Stimulated activated memory B cell treated with anti-CD40 and anti-IgM and Interleukin-4, amounts not matched to agents 10 μg/mL and 1 μg/mL and 100 μg/mL, for 72 hours (primary cell): ENCODE data around the gene MAP3K14.

Experiments
- ATAC-seq: fragments of 150-1000 bp; cut with Tn5 transposase; 2 replicates; pipeline ENCODE4 v1.10.0; 2021
- H3K27ac Mint-ChIP-seq: one replicate; pipeline ENCODE4 v1.8.0; 2022; ENCODE audit warnings: mild to moderate bottlenecking, mixed read lengths
- H3K27me3 Mint-ChIP-seq: one replicate; pipeline ENCODE4 v1.8.0; 2022; ENCODE audit warnings: mixed read lengths
- H3K36me3 Mint-ChIP-seq: one replicate; pipeline ENCODE4 v1.8.0; 2022; ENCODE audit warnings: mixed read lengths
- H3K4me1 Mint-ChIP-seq: one replicate; pipeline ENCODE4 v1.8.0; 2022; ENCODE audit warnings: mixed read lengths
- H3K4me3 Mint-ChIP-seq: one replicate; pipeline ENCODE4 v1.8.0; 2022; ENCODE audit warnings: mild to moderate bottlenecking, moderate library complexity, mixed read lengths
- H3K9me3 Mint-ChIP-seq: one replicate; pipeline ENCODE4 v1.8.0; 2022; ENCODE audit warnings: mixed read lengths

The MAP3K14 gene

DNA sequence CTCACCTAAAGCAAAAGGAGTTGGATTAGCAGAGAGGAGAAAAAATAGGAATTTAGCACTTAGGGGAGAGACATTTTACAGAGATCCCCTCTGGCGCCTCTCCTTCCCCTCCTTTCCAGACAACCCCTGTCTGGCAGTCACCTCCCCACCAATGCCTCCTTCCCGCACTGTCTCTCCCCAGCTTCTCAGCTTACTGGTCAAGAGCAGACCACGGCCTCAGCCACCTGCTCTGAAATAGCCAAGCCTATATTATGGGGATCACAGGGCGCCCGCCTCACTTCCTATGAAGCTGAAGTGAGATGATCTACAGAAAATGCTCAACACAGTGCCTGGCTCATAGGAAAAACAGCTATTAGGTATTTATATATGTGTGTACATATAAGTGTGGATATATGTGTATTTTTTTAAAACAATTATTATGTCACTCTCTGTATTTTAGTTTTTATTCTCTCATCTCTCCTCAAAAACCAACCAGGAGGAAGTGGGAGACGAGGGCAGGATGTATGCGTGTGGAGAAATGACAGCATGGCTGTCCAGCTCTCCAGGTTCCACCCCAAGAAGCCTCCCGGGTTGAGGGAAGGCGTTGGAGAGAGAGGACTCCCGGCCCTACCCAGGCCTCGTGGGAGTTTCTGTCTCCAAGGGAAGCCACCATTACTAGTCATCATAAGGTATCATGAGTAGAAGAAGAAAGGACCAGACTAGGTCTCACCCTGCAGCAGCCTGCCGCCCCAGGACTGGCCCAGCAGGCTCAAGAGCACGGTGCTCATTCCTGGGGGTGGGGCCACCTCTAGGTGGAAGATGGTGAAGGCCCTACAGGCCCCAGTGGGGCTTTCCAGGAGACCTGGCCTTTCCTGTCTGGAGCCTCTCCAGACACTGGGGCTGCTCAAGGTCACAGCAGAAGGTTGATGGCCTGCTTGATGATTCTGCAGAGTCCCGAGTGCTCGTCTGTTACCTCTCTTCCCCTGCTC is 27.2 kb downstream of the MAP3K14 start:
- ATAC-seq: no peak
- Mint-ChIP-seq H3K27me3 (no peaks in the 10 kb centered on the region), H3K4me3 (no peak overlapping the region), H3K9me3 (no peaks in the 10 kb centered on the region), H3K4me1 (peaks cover 68% of the 10 kb centered on the region), H3K27ac (peak overlapping the region; percentile 75), H3K36me3 (peaks cover 74% of the 10 kb centered on the region)

DNA sequence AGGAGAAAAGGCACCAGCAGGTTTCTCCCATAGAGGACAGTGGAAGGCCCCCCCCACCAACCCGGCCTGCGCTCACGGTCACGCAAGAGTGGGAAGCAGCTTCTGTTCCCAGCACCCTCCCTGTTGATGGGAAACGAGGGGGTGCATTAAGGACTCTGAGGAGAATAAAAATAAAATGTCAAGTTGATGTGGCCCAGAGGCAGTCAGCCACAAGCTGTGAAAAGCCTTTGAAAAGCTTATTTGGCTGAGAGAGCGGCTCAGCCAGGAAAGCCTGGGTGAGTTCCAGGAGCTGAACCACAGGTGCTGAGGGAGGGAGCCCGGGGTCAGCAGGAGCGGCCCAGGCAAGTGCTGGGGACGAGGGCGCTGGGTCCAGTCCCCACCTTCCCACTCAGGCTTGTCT is 28.0 kb downstream of the MAP3K14 start:
- peaks cover 78% of the 10 kb centered on the region for H3K36me3 Mint-ChIP-seq
- ATAC-seq: no peak

DNA sequence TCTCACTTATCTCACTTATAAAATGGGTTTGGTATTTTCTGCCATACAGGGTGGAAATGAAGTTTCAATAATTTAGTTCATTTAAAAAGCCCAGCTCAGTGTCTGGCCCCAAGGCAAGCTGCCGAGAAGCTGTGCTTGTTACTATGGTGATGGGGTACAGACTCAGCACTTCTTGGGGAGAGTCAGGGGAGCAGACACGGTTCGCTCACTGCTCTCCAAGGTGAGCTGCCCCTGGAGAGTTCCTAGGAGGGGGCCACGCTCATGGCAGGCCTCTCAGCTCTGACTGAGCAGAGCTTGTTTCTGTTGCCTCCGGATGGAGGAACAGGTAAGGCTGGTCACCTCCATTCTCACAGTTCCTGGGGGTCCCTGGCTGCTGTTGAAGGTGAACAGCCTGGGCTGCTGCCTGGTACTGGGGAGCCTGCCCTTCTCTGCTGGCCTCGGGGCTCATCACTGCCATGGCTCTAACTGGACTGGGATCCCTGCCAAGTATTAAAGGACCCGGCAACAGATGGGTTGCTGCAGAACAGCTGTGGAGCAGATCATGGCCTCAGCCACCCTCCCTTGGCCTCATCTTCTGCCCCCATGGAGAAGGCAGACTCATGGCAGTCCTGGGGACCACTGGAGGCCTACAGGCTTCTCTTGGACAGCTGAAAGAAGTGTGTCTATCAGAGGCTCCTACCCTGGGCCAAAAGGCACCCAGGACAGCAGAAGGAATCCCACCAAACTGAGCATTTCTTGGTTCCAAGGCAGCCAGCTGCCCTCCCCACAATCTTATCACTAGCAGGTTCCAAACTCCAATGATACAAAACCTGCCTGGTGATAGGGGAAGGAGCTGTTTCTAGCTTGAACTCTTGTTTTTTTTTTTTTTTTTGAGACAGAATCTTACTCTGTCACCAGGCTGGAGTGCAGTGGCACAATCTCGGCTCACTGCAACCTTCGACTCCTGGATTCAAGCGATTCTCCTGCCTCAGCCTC is 29.0 kb downstream of the MAP3K14 start:
- no peaks in the 10 kb centered on the region for H3K27me3 Mint-ChIP-seq
- ATAC-seq: no peak
- peaks cover 78% of the 10 kb centered on the region for H3K36me3 Mint-ChIP-seq
- peaks cover 58% of the 10 kb centered on the region for H3K4me1 Mint-ChIP-seq
- no peak overlapping the region for H3K4me3 Mint-ChIP-seq
- no peaks in the 10 kb centered on the region for H3K9me3 Mint-ChIP-seq
- peak overlapping the region; percentile 19 for H3K27ac Mint-ChIP-seq

More for the DNA sequence above, 28.0 kb downstream of the MAP3K14 start:
- peaks cover 68% of the 10 kb centered on the region for H3K4me1 Mint-ChIP-seq
- H3K27ac Mint-ChIP-seq: peak overlapping the region; percentile 19
- no peaks in the 10 kb centered on the region for H3K27me3 Mint-ChIP-seq
- H3K9me3 Mint-ChIP-seq: no peaks in the 10 kb centered on the region
- peak overlapping the region; percentile 41 for H3K4me3 Mint-ChIP-seq

DNA sequence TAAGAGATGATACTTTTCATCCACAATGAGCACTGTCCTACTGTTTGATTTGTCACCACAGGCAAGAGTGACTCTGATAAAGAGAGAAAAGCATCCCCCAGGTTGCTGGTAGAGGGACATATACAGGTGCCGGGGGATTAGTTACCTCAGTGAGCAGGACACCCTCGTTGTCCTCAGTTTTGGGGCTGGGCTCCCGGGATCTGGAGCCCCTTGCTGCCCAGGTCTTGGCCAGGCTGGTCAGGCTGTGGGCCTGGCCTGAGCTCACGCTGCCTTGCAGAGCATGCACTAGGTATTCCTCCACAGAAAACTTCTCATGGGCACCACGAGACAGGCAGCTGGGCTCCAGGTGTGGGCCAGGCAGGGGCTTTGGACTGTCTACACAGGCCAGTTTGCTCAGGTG is 30.5 kb downstream of the MAP3K14 start:
- Mint-ChIP-seq H3K27me3 (no peaks in the 10 kb centered on the region), H3K4me1 (peaks cover 43% of the 10 kb centered on the region), H3K4me3 (no peak overlapping the region), H3K9me3 (no peaks in the 10 kb centered on the region), H3K36me3 (peaks cover 83% of the 10 kb centered on the region), H3K27ac (no peak overlapping the region)
- ATAC-seq: no peak

DNA sequence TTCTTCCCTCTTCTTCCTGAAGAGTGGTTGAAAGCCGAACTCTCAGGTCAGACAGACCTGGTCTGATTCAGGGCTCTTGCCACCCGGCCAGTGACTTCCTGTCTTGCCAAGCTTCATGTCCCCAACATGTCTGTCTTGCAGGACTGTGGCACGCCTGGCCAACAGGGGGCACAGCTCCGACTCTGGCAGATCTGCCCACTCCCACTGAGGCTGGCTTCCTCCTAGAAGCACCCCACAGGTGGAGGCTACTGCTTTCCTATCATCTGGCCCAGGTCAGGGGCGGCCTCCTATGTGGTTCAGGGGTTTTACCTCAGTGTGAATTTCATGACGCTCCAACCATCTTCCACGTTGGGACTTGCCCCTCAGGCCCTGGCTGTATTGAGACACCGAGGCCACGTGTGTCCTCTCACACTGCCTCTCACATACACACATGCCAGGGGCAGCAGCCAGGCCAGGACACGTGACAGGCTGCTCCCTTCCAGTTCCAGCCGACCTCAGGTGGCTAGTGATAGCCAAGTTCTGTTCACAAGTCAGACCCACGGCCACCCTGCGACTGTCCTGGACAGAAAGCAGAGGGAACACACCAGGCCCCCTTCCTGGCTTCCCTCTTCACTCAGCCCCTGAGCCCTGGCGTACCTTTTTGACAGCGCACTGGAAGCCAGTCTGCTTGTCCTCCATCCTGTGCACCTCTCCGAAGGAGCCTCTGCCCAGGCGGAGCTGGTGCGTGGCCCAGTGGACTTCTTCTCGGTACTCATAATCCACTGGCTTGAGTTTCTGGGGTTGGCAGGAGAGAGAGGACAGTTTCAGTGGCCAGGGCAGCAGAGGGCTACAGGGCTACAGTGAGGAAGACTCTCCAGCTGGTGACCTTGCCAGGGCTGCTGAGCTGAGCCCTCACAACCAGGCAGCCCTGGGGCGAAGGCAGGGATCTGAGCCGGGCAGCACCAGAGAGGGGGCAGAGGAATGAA is 32.4 kb downstream of the MAP3K14 start:
- peak; percentile 58 for ATAC-seq
- Mint-ChIP-seq H3K36me3 (peaks cover 71% of the 10 kb centered on the region), H3K27ac (peak overlapping the region; percentile 58), H3K27me3 (no peaks in the 10 kb centered on the region), H3K4me3 (no peak overlapping the region), H3K4me1 (peaks cover 24% of the 10 kb centered on the region), H3K9me3 (no peaks in the 10 kb centered on the region)

DNA sequence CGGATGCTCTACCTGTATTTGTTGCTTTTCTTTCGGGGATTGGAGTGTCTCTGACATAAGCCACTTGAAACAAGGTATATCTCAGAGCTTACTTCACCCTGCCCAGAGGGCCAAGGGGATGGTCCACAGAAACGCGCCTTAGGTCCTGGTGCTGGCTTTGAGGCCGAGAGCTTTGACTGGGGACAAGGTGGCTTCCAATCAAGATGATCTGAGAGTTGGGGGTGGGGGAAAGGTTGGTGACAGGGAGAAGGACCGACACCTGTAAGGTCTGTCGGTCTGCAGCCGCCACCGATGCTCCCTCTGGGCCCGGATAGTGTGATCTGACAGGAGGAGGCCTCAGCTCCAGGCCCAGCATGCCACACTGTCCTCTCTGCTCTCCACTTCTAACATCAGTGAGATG is 33.1 kb downstream of the MAP3K14 start:
- peaks cover 71% of the 10 kb centered on the region for H3K36me3 Mint-ChIP-seq
- H3K4me3 Mint-ChIP-seq: no peak overlapping the region
- no peak for ATAC-seq
- no peaks in the 10 kb centered on the region for H3K27me3 Mint-ChIP-seq
- no peaks in the 10 kb centered on the region for H3K9me3 Mint-ChIP-seq
- H3K27ac Mint-ChIP-seq: peak overlapping the region; percentile 58
- H3K4me1 Mint-ChIP-seq: peaks cover 23% of the 10 kb centered on the region

DNA sequence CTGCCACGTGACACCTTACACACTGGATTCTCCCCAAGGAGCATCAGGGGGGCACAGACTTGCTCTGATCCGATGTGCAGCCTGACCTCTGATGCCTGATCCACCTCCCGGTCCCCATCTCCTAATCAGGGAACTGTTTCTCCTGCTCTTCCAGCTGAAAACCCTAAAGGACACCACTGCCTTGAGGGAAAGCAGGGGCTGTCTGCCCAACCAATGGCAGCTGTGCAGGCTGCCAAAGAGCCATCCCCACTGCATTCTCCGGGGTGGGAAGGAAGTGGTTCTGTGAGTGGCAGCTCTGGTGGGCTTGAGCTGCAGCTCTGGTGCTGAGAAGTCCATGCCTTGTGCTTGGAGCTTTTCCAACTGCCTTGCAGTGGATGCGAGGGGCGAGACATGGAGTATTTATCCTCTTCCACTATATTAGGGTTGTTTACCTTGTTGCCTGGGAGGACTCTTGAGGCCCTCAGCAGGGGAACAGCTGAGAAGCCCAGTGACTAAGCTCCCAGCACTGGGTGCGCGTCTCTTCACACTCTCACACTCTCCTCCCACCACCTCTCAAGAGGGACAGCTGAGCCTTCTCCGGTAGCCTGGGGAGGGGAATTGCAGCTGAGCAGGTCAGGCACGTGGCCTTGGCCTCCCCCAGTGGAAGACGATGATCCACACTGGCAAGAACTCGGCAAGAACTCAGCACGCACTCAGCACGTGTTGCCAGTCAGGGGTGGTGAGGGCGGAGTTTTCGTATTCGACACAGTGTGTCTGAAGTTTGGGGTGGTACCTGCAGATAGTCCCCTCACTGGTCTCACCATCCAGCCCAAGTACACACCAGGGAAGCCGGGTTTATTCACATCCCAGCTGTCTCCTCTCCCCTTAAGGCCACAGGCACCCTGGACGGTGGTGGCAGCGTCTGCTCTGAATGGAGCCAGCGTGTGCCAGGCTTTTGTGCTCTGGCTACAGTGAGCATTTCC is 33.9 kb downstream of the MAP3K14 start:
- Mint-ChIP-seq H3K4me3 (no peak overlapping the region), H3K27ac (peak overlapping the region; percentile 32), H3K27me3 (no peaks in the 10 kb centered on the region), H3K9me3 (no peaks in the 10 kb centered on the region), H3K4me1 (peaks cover 29% of the 10 kb centered on the region), H3K36me3 (peaks cover 70% of the 10 kb centered on the region)
- no peak for ATAC-seq

DNA sequence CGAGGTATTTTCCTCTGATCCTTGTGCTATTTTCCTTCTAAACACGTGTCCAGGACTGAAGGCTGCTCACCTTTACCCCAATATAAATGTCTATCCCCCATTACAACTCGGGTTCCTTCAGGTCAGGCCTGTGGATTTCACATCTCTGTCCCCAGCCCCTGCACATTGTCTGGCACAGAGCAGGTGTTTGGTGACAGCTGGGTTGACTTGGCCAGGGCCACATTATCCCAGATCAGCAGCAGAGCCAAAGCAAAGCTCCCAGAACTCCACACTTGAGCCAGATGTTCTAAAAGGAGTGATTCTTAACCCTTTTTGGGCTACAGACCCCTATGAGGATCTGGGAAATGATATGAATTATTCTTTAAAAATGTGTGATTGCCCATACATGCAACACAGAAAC is 36.9 kb downstream of the MAP3K14 start:
- no peak for ATAC-seq
- Mint-ChIP-seq H3K9me3 (no peaks in the 10 kb centered on the region), H3K36me3 (peaks cover 48% of the 10 kb centered on the region), H3K27me3 (no peaks in the 10 kb centered on the region), H3K4me1 (peaks cover 33% of the 10 kb centered on the region), H3K27ac (peak overlapping the region; percentile 72), H3K4me3 (peak overlapping the region; percentile 12)

DNA sequence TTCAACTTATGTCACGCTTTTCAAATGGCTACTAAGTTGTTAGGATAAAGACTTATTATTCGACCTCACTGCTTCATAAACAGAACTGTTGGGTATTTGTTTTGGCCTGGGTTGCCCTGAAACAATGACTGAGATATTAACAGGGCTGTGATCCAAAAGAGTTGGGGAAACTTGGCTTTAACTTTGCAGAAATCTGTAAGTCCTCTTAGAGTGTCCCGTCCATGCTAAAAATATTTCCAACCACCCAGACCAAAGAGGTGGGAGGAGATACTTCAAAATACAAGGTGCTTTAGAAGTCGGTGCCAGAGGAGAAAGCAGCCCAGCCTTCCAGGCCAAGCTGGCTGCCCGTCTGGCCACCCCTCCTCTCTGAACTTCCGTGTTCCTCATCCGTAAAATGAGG is 38.8 kb downstream of the MAP3K14 start:
- peaks cover 43% of the 10 kb centered on the region for H3K36me3 Mint-ChIP-seq
- H3K4me1 Mint-ChIP-seq: peaks cover 22% of the 10 kb centered on the region
- no peaks in the 10 kb centered on the region for H3K9me3 Mint-ChIP-seq
- peak overlapping the region; percentile 72 for H3K27ac Mint-ChIP-seq
- H3K27me3 Mint-ChIP-seq: no peaks in the 10 kb centered on the region
- ATAC-seq: no peak
- no peak overlapping the region for H3K4me3 Mint-ChIP-seq

DNA sequence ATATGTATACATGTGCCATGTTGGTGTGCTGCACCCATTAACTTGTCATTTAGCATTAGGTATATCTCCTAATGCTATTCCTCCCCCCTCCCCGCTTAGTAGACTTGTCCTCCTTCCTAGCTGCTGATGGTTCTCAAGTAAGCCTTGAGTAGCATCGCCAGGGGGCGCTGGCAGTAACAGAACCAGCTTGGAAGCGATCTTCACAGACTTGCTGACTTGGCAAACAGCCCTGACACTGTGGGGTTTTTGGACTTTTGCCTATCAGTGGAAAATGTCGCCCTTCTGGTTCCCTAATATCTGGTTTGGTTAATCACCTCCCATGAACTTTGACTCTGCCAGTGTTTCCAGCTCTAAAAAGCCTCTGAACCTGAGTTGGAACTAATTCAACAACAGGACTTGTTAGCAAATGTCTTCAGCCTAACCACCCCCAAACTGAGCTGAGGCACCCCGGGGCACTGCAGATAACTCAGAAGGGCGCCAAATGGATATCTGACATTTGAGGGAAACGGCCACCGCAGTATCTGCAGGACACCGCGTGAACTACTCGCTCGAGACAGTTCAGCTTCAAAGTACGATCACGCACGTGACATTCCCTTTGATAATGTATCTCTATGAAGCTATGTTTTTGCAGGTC is 39.5 kb downstream of the MAP3K14 start:
- H3K4me1 Mint-ChIP-seq: peaks cover 22% of the 10 kb centered on the region
- no peaks in the 10 kb centered on the region for H3K9me3 Mint-ChIP-seq
- no peaks in the 10 kb centered on the region for H3K27me3 Mint-ChIP-seq
- peak overlapping the region; percentile 72 for H3K27ac Mint-ChIP-seq
- H3K4me3 Mint-ChIP-seq: no peak overlapping the region
- peak; percentile 91 for ATAC-seq
- peaks cover 39% of the 10 kb centered on the region for H3K36me3 Mint-ChIP-seq

DNA sequence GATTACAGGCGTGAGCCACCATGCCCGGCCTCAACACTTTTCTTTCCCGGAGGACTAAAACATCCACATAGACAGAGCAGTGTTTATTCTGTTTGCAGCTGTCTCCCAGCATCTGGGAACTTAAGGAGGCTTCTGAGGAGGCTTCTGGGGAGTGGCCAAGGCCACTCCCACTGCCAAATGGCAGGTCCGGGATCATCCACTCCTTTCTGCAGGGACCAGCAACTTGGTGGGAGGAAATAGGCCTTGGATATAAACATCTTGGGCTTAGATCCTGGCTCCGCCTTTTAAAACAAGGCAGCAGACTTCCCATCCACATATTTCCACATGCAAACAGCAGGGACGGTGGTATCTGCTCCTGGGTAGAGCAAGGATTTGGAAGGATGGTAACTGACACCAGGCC is 40.8 kb downstream of the MAP3K14 start:
- Mint-ChIP-seq H3K36me3 (peaks cover 34% of the 10 kb centered on the region), H3K27ac (no peak overlapping the region), H3K4me3 (no peak overlapping the region), H3K4me1 (peaks cover 23% of the 10 kb centered on the region), H3K9me3 (no peaks in the 10 kb centered on the region), H3K27me3 (no peaks in the 10 kb centered on the region)
- no peak for ATAC-seq

DNA sequence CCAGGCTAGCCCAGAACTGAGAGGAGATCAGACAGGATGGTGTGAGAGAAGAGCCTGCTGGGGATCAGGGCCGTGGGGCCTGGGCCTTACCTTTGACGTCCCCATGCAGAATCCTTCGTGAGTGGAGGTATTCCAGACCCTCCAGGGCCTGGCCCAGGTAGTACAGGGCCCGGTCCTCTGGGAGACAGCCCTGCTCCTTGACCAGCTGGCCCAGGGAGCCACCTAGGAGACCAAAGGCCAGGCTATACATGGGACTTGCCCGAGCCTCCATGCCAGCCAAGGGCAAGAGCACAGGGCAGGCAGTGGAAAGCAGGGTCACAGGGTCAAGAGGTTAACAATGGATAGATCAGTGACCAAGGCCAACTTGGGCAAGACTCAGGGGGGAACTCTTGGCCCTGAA is 42.8 kb downstream of the MAP3K14 start:
- Mint-ChIP-seq H3K4me1 (peaks cover 34% of the 10 kb centered on the region), H3K9me3 (no peaks in the 10 kb centered on the region), H3K27me3 (no peaks in the 10 kb centered on the region), H3K36me3 (peaks cover 43% of the 10 kb centered on the region), H3K27ac (no peak overlapping the region), H3K4me3 (no peak overlapping the region)
- no peak for ATAC-seq

DNA sequence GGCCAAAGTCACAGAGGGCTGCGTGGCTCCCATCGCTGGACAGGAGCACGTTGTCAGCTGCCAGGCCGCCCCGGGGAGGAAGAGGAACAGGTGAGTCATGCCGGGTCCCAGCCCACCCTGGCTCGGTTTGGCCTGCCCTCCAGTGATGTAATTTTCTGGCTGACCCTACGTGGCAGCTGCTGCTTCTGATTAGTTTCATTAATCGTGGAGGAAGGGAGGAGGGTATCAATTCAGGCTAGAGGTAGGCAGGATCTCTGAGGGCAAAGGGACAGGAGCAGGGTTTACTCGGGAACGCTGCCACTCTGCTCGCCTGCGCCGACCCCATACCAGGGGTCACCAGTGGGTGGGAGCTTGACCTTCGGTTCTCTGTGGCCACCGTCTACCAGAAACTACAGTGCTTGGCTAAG is 43.3 kb downstream of the MAP3K14 start:
- no peak overlapping the region for H3K27ac Mint-ChIP-seq

More for the DNA sequence above, 43.3 kb downstream of the MAP3K14 start:
- H3K9me3 Mint-ChIP-seq: no peaks in the 10 kb centered on the region
- peaks cover 30% of the 10 kb centered on the region for H3K4me1 Mint-ChIP-seq
- H3K4me3 Mint-ChIP-seq: no peak overlapping the region
- ATAC-seq: no peak
- peaks cover 43% of the 10 kb centered on the region for H3K36me3 Mint-ChIP-seq
- no peaks in the 10 kb centered on the region for H3K27me3 Mint-ChIP-seq
